OCI-LY7 (cell line): ENCODE results near the gene UCK1. TPM values are rescaled to one million over a fixed set of nuclear protein-coding genes. Genes with fewer than 3 reads are reported as not detected.

ENCODE experiments used
- BruUV-seq: library from RNA; stranded (reverse); fragments of 400-500 nt; replicated peaks from 2 replicates; lab custom pipeline; 2021; lab: Mats Ljungman, UMichigan
- CTCF ChIA-PET: fragments of 300-600 bp; sonication (Branson Sonifier 250); formaldehyde crosslinking; loops from one replicate; lab custom pipeline; 2022; ENCODE audit warnings: antibody characterized with exemption; ENCODE audit not compliant: unreplicated experiment; lab: Charles Lee
- POLR2A ChIA-PET: fragments of 300-600 bp; sonication (Branson Sonifier 250); formaldehyde crosslinking; loops from one replicate; lab custom pipeline; 2022; ENCODE audit warnings: antibody characterized with exemption; lab: Charles Lee
- DNase-seq: peaks from one replicate; pipeline ENCODE4 v3.0.0-alpha.2; 2015; ENCODE audit warnings: low spot score
- H2AFZ ChIP-seq: fragments of 200-600 bp; sonication (generic), shearing (Covaris generic); 2 replicates; pipeline ENCODE4 v1.6.1; 2014; ENCODE audit warnings: mild to moderate bottlenecking, antibody characterized with exemption, low read length, moderate library complexity
- H3K27ac ChIP-seq: fragments of 200-600 bp; sonication (generic); 2 replicates; pipeline ENCODE4 v1.5.1; 2014; ENCODE audit warnings: mixed run types, low read depth, mild to moderate bottlenecking, moderate library complexity, low read length, inconsistent platforms; ENCODE audit not compliant: poor library complexity, severe bottlenecking
- H3K36me3 ChIP-seq: fragments of 200-600 bp; sonication (generic); 2 replicates; pipeline ENCODE4 v1.6.1; 2014; ENCODE audit warnings: mild to moderate bottlenecking, antibody characterized with exemption, low read length, moderate library complexity, mixed read lengths; ENCODE audit not compliant: insufficient read depth
- H3K4me1 ChIP-seq: fragments of 200-600 bp; sonication (generic); 2 replicates; pipeline ENCODE4 v1.5.1; 2014; ENCODE audit warnings: mild to moderate bottlenecking, low read length; ENCODE audit not compliant: insufficient read depth, poor library complexity, severe bottlenecking
- H3K4me2 ChIP-seq: fragments of 200-600 bp; sonication (generic); 2 replicates; pipeline ENCODE4 v1.6.1; 2014; ENCODE audit warnings: mild to moderate bottlenecking, low read length
- H3K4me3 ChIP-seq: fragments of 200-600 bp; sonication (generic); 2 replicates; pipeline ENCODE4 v1.5.1; 2014; ENCODE audit warnings: mild to moderate bottlenecking, low read depth, low read length; ENCODE audit not compliant: poor library complexity, severe bottlenecking
- H3K79me2 ChIP-seq: fragments of 200-600 bp; sonication (generic); 2 replicates; pipeline ENCODE4 v1.6.1; 2016; ENCODE audit warnings: low read depth, mild to moderate bottlenecking, low read length, moderate library complexity, mixed read lengths; ENCODE audit not compliant: insufficient read depth
- H3K9me2 ChIP-seq: fragments of 200-600 bp; sonication (generic); 2 replicates; pipeline ENCODE4 v1.6.1; 2016; ENCODE audit warnings: mild to moderate bottlenecking, low read length, mixed read lengths; ENCODE audit not compliant: insufficient read depth
- H3K9me3 ChIP-seq: fragments of 200-600 bp; sonication (generic); 2 replicates; pipeline ENCODE4 v1.6.1; 2014; ENCODE audit warnings: mild to moderate bottlenecking, mixed run types, low read length, mixed read lengths
- H4K20me1 ChIP-seq: fragments of 200-600 bp; sonication (generic); 2 replicates; pipeline ENCODE4 v1.6.1; 2014; ENCODE audit warnings: mild to moderate bottlenecking, antibody characterized with exemption, low read length, moderate library complexity, mixed read lengths; ENCODE audit not compliant: insufficient read depth
- EZH2phosphoT487 ChIP-seq: fragments of 200-600 bp; sonication (generic); IDR thresholded peaks from 2 replicates; pipeline ENCODE4 v1.6.1; 2018; ENCODE audit warnings: low read depth, borderline replicate concordance, mild to moderate bottlenecking, mixed run types, antibody characterized with exemption, low read length, moderate library complexity, mixed read lengths
- intact Hi-C: fragments of 100-400 bp; cut with micrococcal nuclease; formaldehyde crosslinking; loops from one replicate; pipeline ENCODE4 v1.10.0; 2022; ENCODE audit not compliant: unreplicated experiment
- total RNA-seq, 2 experiments: library from RNA; depleted of rRNA in 1 of 2; stranded (reverse); fragments of >200 nt in 1 of 2; shearing (Covaris generic) in 1 of 2; gene quantifications; 2 replicates each; pipeline ENCODE4 v1.2.3, GENCODE V29; 2014 to 2022
- TF ChIP-seq, protein P1 (sequence below): fragments of 200-600 bp; sonication (generic); conservative IDR thresholded peaks from 2 replicates; pipeline ENCODE4 v1.5.1; 2014; ENCODE audit warnings: mild to moderate bottlenecking, antibody characterized with exemption, low read length, moderate library complexity, mixed read lengths

UCK1 gene
- total RNA-seq, 2 experiments from 2014 or later: 25.9 to 29.0 TPM

DNA sequence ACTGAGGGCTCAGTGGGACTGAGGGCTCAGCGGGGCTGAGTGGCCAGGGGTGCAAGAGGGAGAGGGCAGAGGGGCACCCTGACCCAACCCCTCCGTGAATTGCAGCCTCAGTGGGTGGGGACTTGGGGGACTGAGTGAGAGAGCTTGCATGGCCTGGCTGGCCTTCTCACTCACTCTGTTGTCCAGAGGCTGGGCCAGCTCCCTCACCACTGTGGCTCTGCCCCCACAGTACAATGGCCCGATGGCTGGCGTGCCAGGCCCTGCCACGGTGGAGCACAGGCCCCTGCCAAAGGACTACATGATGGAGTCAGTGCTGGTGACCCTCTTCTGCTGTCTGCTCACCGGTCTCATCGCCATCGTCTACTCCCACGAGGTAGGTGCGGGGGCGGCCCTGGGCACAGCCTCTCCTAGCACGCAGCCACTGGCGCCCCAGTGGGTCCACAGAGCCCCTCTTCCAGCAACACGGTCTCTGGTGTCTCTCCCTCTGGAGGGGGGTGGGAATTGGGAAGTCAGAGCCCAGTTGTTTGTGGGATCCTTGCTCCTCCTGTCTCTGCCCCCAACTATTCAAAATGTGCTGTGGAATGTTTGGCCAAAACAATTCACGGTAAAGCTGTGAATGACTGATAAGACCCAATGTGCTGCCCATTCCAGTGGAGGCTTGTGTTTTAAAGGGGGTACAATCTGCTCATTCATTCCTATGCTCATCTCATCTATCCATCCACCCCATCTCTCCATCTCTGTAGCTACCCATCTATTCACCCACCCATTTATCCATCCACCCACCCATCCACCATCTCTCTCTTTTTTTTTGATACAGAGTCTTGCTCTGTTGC lies 25.0 kb upstream of the UCK1 start:
- Histone ChIP-seq H3K36me3 (no peaks in the 10 kb centered on the region), H3K79me2 (no peaks in the 10 kb centered on the region), H3K9me3 (0 out of 2 replicates have a peak, but pooled peaks cover 10% of the 10 kb centered on the region), H3K4me3 (no peak overlapping the region), H3K4me1 (no peaks in the 10 kb centered on the region), H3K9me2 (no peaks in the 10 kb centered on the region), H3K27ac (no peak overlapping the region), H3K4me2 (no peak overlapping the region), H4K20me1 (no peaks in the 10 kb centered on the region), H2AFZ (no peak overlapping the region)
- no TSS peak for BruUV-seq
- ChIA-PET POLR2A (no interaction called here), CTCF (no interaction called here)
- no peak for TF ChIP-seq EZH2phosphoT487
- TF ChIP-seq, protein P1, sequence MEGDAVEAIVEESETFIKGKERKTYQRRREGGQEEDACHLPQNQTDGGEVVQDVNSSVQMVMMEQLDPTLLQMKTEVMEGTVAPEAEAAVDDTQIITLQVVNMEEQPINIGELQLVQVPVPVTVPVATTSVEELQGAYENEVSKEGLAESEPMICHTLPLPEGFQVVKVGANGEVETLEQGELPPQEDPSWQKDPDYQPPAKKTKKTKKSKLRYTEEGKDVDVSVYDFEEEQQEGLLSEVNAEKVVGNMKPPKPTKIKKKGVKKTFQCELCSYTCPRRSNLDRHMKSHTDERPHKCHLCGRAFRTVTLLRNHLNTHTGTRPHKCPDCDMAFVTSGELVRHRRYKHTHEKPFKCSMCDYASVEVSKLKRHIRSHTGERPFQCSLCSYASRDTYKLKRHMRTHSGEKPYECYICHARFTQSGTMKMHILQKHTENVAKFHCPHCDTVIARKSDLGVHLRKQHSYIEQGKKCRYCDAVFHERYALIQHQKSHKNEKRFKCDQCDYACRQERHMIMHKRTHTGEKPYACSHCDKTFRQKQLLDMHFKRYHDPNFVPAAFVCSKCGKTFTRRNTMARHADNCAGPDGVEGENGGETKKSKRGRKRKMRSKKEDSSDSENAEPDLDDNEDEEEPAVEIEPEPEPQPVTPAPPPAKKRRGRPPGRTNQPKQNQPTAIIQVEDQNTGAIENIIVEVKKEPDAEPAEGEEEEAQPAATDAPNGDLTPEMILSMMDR: no peak
- DNase-seq: no peak
- intact Hi-C loops: no loop called here

DNA sequence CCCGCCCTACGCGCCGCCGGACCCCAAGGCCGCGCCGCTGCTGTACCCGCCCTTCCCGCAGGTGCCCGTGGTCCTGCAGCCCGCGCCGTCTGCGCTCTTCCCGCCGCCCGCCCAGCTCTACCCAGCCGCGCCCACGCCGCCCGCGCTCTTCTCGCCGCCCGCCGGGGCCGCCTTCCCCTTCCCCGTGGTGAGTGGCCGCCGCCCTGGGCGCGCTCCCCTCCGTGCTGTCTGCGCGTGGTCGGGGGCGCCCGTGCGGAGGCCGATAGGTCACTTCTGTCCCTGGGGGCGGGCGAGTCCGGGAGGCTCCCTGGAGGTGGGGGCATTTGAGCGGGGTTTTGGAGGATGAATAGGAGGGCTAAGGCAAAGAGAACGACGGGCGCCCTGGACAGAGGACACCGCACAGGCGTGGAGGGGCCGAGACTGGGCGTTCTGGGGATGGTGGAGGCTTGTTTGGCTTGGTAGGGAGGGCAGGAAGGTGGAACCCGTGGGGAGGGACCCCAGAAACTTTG lies 23.8 kb upstream of the UCK1 start:
- Histone ChIP-seq H3K4me1 (no peaks in the 10 kb centered on the region), H3K9me3 (0 out of 2 replicates have a peak, but pooled peaks cover 3% of the 10 kb centered on the region), H3K27ac (no peak overlapping the region), H3K4me2 (no peak overlapping the region), H4K20me1 (no peaks in the 10 kb centered on the region), H3K4me3 (no peak overlapping the region), H3K36me3 (no peaks in the 10 kb centered on the region), H3K9me2 (no peaks in the 10 kb centered on the region), H3K79me2 (no peaks in the 10 kb centered on the region), H2AFZ (no peak overlapping the region)
- intact Hi-C loops: no loop called here
- no TSS peak for BruUV-seq
- POLR2A ChIA-PET: no interaction called here
- TF ChIP-seq, protein P1: no peak
- no peak for TF ChIP-seq EZH2phosphoT487
- CTCF ChIA-PET: no interaction called here
- DNase-seq: no peak
